GM11168 (cell line): ENCODE results near the gene CTNNAL1.

Experiments
- in situ Hi-C: fragments of 300-500 bp; cut with MboI; formaldehyde crosslinking; loops from one replicate; pipeline ENCODE4 v1.12.0; 2022; ENCODE audit warnings: low sequenced_read_pairs; ENCODE audit not compliant: unreplicated experiment

CTNNAL1 gene

GRCh38 chr9:109030426-109030825 lies 17.1 kb upstream of the CTNNAL1 start:
- in situ Hi-C loops = no loop called here

GRCh38 chr9:109028457-109028856 lies 15.2 kb upstream of the CTNNAL1 start:
- in situ Hi-C loops = no loop called here

DNA sequence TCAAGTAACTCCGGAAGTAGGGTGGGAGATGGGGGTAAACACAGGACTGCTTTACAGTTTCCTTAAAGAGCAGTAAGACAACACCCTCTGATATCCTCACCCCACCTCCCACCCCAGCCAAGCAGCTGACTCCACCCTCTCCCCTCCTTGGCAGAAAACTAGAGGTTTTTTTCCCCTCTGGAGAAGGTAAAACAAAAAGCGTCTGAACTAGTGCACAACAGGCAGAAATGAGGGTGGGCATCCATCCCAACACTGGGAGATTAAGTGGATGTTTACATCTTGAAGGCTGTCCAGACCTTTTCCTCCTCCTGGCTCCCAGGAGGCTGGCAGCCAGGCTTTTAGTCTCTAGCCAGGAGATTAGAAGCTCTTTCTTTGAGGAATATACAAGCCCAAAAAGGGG lies 13.9 kb upstream of the CTNNAL1 start:
- in situ Hi-C loops = no loop called here

GRCh38 chr9:109026306-109026705 lies 13.0 kb upstream of the CTNNAL1 start:
- in situ Hi-C loops = no loop called here

GRCh38 chr9:109022873-109023272 lies 9.6 kb upstream of the CTNNAL1 start:
- in situ Hi-C loops = no loop called here

GRCh38 chr9:109020581-109021511 lies 7.5 kb upstream of the CTNNAL1 start:
- in situ Hi-C loops = no loop called here

DNA sequence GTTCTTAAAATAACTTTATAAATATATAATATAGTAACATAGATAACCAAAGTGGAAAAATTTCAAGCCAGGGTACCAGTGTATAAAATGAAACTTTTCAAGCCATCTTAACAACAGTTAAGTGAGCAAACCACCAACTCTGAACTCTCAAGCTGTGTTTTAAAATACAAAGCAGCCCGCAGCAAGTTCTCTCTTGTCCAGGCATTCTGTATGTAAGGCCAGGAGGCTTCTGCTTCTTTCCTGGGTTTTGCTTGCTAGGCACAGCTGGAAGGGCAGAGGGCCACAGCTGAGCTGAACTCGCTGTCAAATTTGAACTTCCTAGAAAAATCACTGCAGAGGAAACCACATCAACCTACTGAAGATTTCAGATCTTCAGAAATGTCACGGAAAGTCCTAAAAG lies 6.8 kb upstream of the CTNNAL1 start:
- in situ Hi-C loops = no loop called here

DNA sequence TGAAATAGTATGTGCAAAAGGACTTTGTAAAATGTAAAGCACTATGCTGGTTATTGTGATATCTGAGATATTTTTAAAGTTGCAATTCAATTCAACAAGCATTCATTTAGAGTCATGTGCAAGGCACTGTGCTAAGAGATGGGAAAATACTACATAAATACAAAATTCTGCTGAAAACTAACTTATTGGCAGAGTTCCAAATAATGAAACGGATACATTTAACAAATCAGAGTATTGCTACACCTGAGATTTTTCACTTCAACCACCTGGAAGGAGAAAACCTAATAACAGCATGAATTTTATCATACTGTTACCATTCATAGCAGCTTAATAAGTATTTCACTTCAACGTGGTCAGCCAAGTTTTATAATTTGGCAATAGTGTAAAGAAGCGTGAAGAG lies 6.1 kb upstream of the CTNNAL1 start:
- in situ Hi-C loops = no loop called here

- in situ Hi-C loops = no loop called here
These were observed 4.2 kb upstream of the CTNNAL1 start for GRCh38 chr9:109017493-109017892.

- in situ Hi-C loops = no loop called here
These were observed 3.8 kb upstream of the CTNNAL1 start for GRCh38 chr9:109017061-109017460.

GRCh38 chr9:109016132-109016531 lies 2.8 kb upstream of the CTNNAL1 start:
- in situ Hi-C loops = no loop called here

GRCh38 chr9:109014608-109015280 lies 1.4 kb upstream of the CTNNAL1 start:
- in situ Hi-C loops = no loop called here

DNA sequence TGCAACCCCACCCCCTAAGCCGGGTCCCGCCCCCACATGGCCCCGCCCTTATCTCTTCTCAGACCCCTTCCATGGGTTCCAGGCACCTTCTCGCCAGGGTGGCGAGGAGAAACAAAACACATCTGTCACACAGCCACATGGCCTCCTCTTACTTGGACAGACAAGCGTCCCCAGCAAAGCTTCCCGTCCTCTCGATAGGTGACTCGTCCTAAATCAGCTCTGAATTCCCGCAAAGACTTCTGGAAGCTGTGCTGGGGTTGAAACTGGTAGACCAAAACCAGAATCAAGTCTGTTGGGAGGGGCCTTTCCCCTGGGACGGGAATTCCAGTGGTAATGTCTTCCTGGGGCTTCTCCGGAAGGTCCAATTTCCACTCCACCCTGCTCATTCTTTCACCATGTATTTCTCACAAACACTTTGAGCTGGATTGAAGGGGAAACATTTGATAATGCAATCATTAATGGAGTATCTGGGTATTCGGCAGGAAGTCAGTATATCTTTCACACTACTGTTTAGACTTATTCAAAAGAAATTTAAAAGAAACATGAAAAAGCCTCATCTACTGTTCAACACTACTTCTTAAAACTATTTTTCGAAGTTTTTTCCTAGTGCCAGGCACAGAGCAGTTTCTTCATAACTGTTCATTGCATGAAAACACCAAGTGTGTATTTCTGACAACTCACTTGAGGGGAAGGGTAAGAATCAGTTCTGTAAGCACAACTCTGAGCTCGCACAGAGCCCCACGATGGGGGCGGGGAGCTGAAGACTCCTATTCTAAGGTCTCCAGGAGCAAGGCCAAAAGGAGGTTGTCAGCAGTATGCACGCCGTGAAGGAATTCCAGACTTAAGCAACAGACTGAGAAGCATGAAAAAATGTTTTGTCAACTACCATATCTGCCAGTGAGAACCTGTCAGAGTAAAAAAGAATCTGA lies 644 bp upstream of the CTNNAL1 start:
- in situ Hi-C loops = no loop called here

GRCh38 chr9:109012009-109012875 lies 1.1 kb downstream of the CTNNAL1 start:
- in situ Hi-C loops = no loop called here

DNA sequence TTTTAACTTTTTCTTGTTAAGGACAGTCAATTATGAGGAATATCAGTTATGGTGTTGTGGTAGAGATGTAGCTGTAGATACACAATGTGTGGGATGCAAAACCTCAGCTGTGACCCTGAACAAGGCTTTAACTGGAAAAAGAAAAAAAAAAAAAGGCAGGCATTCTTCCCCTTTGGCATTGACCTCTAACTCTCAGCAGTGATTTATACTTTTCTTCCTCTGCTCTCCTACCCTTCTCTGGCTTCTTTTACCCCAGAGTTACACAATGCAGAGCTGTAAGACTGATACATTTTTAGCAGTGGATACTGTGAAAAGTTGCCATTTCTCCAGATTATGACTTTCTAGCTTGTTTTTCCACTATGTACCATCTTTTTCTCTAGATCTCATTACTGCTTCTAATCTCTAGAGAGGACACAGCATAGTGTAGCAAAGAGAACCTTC lies 2.0 kb downstream of the CTNNAL1 start:
- in situ Hi-C loops = no loop called here

- in situ Hi-C loops = no loop called here
These were observed 2.6 kb downstream of the CTNNAL1 start for GRCh38 chr9:109010746-109011145.

DNA sequence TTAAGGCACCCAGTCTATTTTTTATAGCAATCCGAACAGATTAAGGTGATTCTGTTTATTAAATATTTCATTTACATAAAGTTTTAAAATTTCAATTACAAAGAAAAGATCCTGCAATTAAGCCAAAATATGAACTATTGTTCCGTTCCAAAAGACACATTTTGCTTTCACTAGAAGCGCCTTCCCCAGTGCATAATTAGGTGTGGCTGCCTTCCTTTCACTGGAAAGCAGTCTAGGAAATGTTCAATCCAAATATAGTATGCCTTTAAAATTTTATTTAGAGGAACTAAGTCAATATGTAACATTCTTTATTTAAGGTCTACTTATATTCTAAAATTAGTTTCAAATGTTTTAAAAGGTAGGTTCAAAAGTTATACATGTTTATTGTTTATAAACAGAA lies 7.6 kb downstream of the CTNNAL1 start:
- in situ Hi-C loops = no loop called here

GRCh38 chr9:109003116-109003515 lies 10.2 kb downstream of the CTNNAL1 start:
- in situ Hi-C loops = no loop called here

GRCh38 chr9:109002141-109002540 lies 11.2 kb downstream of the CTNNAL1 start:
- in situ Hi-C loops = no loop called here

- in situ Hi-C loops = no loop called here
These were observed 12.0 kb downstream of the CTNNAL1 start for GRCh38 chr9:109001275-109001676.
